GM21360 (cell line): ENCODE results near the gene ARL3.
"Not testable (repeated sequence)": the region's sequence is repeated elsewhere in the genome, so short reads cannot be mapped to it uniquely, and the experiment has no call there.

Source experiments
- ATAC-seq: cut with Tn5 transposase; IDR thresholded peaks from one replicate; pipeline ENCODE4 v1.9.1; 2021; ENCODE audit warnings: mild to moderate bottlenecking, moderate library complexity; ENCODE audit not compliant: unreplicated experiment

ARL3 gene

GRCh38 chr10:102713814-102714620, at the start of gene ARL3:
TSS of gene ARL3 (minus strand) at chr10:102714397. CDS start at chr10:102714275, 122 bp downstream.
- peak; percentile 75 for ATAC-seq

GRCh38 chr10:102763037-102763607, 48.9 kb upstream of the ARL3 start:
- no peak for ATAC-seq

- ATAC-seq = no peak
Measured at GRCh38 chr10:102762401-102763015, 48.3 kb upstream of the ARL3 start.

- no peak for ATAC-seq
Measured at GRCh38 chr10:102761981-102762380, 47.8 kb upstream of the ARL3 start.

- no peak for ATAC-seq
Measured at GRCh38 chr10:102759497-102760210, 45.5 kb upstream of the ARL3 start.

- not testable (repeated sequence) for ATAC-seq
Measured at GRCh38 chr10:102758933-102759262, 44.7 kb upstream of the ARL3 start.

GRCh38 chr10:102758240-102758932, 44.2 kb upstream of the ARL3 start:
- no peak for ATAC-seq

- ATAC-seq = no peak
Measured at GRCh38 chr10:102757323-102757722, 43.1 kb upstream of the ARL3 start.

- ATAC-seq = no peak
Measured at GRCh38 chr10:102753718-102754117, 39.5 kb upstream of the ARL3 start.

- no peak for ATAC-seq
Measured at GRCh38 chr10:102752934-102753664, 38.9 kb upstream of the ARL3 start.

GRCh38 chr10:102752266-102752930, 38.2 kb upstream of the ARL3 start:
- no peak for ATAC-seq

GRCh38 chr10:102745157-102745556, 31.0 kb upstream of the ARL3 start:
- ATAC-seq = no peak

GRCh38 chr10:102744374-102745051, 30.3 kb upstream of the ARL3 start:
- ATAC-seq = peak; percentile 10

- ATAC-seq = peak; percentile 93
Measured at GRCh38 chr10:102743588-102744373, 29.6 kb upstream of the ARL3 start, which contains the start of gene WBP1L. TSS of gene WBP1L (plus strand) at chr10:102743948. CDS start at chr10:102744054, 106 bp downstream.

GRCh38 chr10:102743078-102743587, 28.9 kb upstream of the ARL3 start:
- ATAC-seq = no peak

- ATAC-seq = not testable (repeated sequence)
Measured at GRCh38 chr10:102742313-102742712, 28.1 kb upstream of the ARL3 start.

GRCh38 chr10:102741726-102742237, 27.6 kb upstream of the ARL3 start:
- ATAC-seq = no peak

GRCh38 chr10:102740229-102740628, 26.0 kb upstream of the ARL3 start:
- no peak for ATAC-seq
